WTC11 (cell line): ENCODE results near the gene COBL. TPM values are rescaled to one million over a fixed set of nuclear protein-coding genes. Genes with fewer than 3 reads are reported as not detected.

Experiments used
- ATAC-seq: fragments of 200-7000 bp; cut with Tn5 transposase; 2 replicates; pipeline ENCODE4 v1.10.0; 2021; ENCODE audit warnings: mild to moderate bottlenecking, moderate library complexity
- CTCF ChIA-PET: fragments of 300-600 bp; sonication (Branson Sonifier 250); formaldehyde crosslinking; loops from one replicate; lab custom pipeline; 2021; ENCODE audit warnings: antibody characterized with exemption; lab: Charles Lee
- POLR2A ChIA-PET: fragments of 350-600 bp; sonication (Branson Sonifier 250); formaldehyde crosslinking; loops from one replicate; lab custom pipeline; 2021; ENCODE audit warnings: antibody characterized with exemption; lab: Charles Lee
- DNase-seq: peaks from one replicate; pipeline ENCODE4 v3.0.0; 2021; ENCODE audit warnings: low spot score
- H3K27ac Mint-ChIP-seq: 2 replicates; pipeline ENCODE4 v1.8.0; 2021; ENCODE audit warnings: mixed read lengths
- H3K27me3 Mint-ChIP-seq: 2 replicates; pipeline ENCODE4 v1.8.0; 2021; ENCODE audit warnings: low read depth, mild to moderate bottlenecking, moderate library complexity, mixed read lengths
- H3K36me3 Mint-ChIP-seq: 2 replicates; pipeline ENCODE4 v1.8.0; 2021; ENCODE audit warnings: mixed read lengths
- H3K4me1 Mint-ChIP-seq: 2 replicates; pipeline ENCODE4 v1.8.0; 2022; ENCODE audit warnings: mixed read lengths
- H3K4me3 Mint-ChIP-seq: 2 replicates; pipeline ENCODE4 v1.8.0; 2021; ENCODE audit warnings: mild to moderate bottlenecking, moderate library complexity, mixed read lengths
- H3K9me3 Mint-ChIP-seq: 2 replicates; pipeline ENCODE4 v1.8.0; 2021; ENCODE audit warnings: mixed read lengths
- ARID4B ChIP-seq: sonication (generic); formaldehyde crosslinking; IDR thresholded peaks from 2 replicates; pipeline ENCODE4 v1.8.0; 2023; ENCODE audit warnings: missing genetic modification reagents, mild to moderate bottlenecking, borderline replicate concordance
- ATF2 ChIP-seq: sonication (generic); formaldehyde crosslinking; IDR thresholded peaks from 2 replicates; pipeline ENCODE4 v1.8.1; 2022; ENCODE audit warnings: low read depth, missing genetic modification reagents, borderline replicate concordance
- CREB1 ChIP-seq: sonication (generic); formaldehyde crosslinking; IDR thresholded peaks from 2 replicates; pipeline ENCODE4 v1.8.0; 2023; ENCODE audit warnings: mild to moderate bottlenecking, missing genetic modification reagents
- FOXP1 ChIP-seq: sonication (generic); formaldehyde crosslinking; IDR thresholded peaks from 2 replicates; pipeline ENCODE4 v1.8.0; 2022; ENCODE audit warnings: missing genetic modification reagents, mild to moderate bottlenecking, moderate library complexity, borderline replicate concordance
- IRF2 ChIP-seq: sonication (generic); formaldehyde crosslinking; IDR thresholded peaks from 2 replicates; pipeline ENCODE4 v1.8.0; 2022; ENCODE audit warnings: low read depth, missing genetic modification reagents, borderline replicate concordance
- KAT7 ChIP-seq: sonication (generic); formaldehyde crosslinking; IDR thresholded peaks from 2 replicates; pipeline ENCODE4 v1.8.1; 2023; ENCODE audit warnings: missing genetic modification reagents, mild to moderate bottlenecking, borderline replicate concordance
- MXD4 ChIP-seq: fragments of 250-450 bp; sonication (Bioruptor Pico); IDR thresholded peaks from 2 replicates; pipeline ENCODE4 v1.8.0; 2021; ENCODE audit warnings: mild to moderate bottlenecking, moderate library complexity, borderline replicate concordance
- NR2C2 ChIP-seq: sonication (generic); formaldehyde crosslinking; IDR thresholded peaks from 2 replicates; pipeline ENCODE4 v1.8.0; 2022; ENCODE audit warnings: mild to moderate bottlenecking, missing genetic modification reagents
- TP53 ChIP-seq: sonication (generic); formaldehyde crosslinking; IDR thresholded peaks from 2 replicates; pipeline ENCODE4 v1.8.1; 2023; ENCODE audit warnings: mild to moderate bottlenecking, missing genetic modification reagents
- USF2 ChIP-seq: sonication (generic); formaldehyde crosslinking; IDR thresholded peaks from 2 replicates; pipeline ENCODE4 v1.8.1; 2023; ENCODE audit warnings: mild to moderate bottlenecking, missing genetic modification reagents, moderate library complexity
- ZBTB43 ChIP-seq: sonication (generic); formaldehyde crosslinking; IDR thresholded peaks from 2 replicates; pipeline ENCODE4 v1.8.1; 2023; ENCODE audit warnings: mild to moderate bottlenecking, missing genetic modification reagents
- ZNF396 ChIP-seq: fragments of 250-450 bp; sonication (Bioruptor Pico); IDR thresholded peaks from 2 replicates; pipeline ENCODE4 v1.8.0; 2021; ENCODE audit warnings: mild to moderate bottlenecking, moderate library complexity, borderline replicate concordance
- ZNF425 ChIP-seq: fragments of 250-450 bp; sonication (Bioruptor Pico); conservative IDR thresholded peaks from 2 replicates; pipeline ENCODE4 v1.9.0; 2021; ENCODE audit warnings: mild to moderate bottlenecking
- ZNF671 ChIP-seq: fragments of 250-450 bp; sonication (Bioruptor Pico); IDR thresholded peaks from 2 replicates; pipeline ENCODE4 v1.8.0; 2021; ENCODE audit warnings: mild to moderate bottlenecking
- total RNA-seq: library from RNA; stranded (reverse); gene quantifications from 3 replicates; pipeline ENCODE4 v1.2.3, GENCODE V29; 2021

COBL gene
- total RNA-seq, 1 experiment from 2014 or later = 36.5 TPM

- Mint-ChIP-seq H3K36me3 (peaks cover under 1% of the 10 kb centered on the region; the same call in 1 of the 2 replicates), H3K9me3 (peaks cover 5% of the 10 kb centered on the region), H3K4me3 (no peak overlapping the region), H3K27ac (no peak overlapping the region), H3K4me1 (peaks cover 64% of the 10 kb centered on the region), H3K27me3 (peaks cover 8% of the 10 kb centered on the region; the same call in 1 of the 2 replicates)
- TF ChIP-seq FOXP1 (CRISPR knock-in tag) (no peak), ZBTB43 (CRISPR knock-in tag) (no peak), IRF2 (CRISPR knock-in tag) (no peak), TP53 (CRISPR knock-in tag) (no peak), ZNF396 (CRISPR knock-in tag) (no peak), ZNF671 (CRISPR knock-in tag) (no peak), ARID4B (CRISPR knock-in tag) (no peak), USF2 (no peak), KAT7 (no peak), ZNF425 (CRISPR knock-in tag) (no peak)
- DNase-seq = no peak
- CTCF ChIA-PET = interaction anchor here (4.5 kb wide), 1 partner anchor 15 kb away, joined by 25 read pairs; no protein-coding TSS in a partner anchor
- no peak for ATAC-seq
- POLR2A ChIA-PET = no interaction called here
Observed at GRCh38 chr7:50985096-50985495, 331.5 kb downstream of the COBL start.

- no peak for DNase-seq
- no peak for ATAC-seq
- Mint-ChIP-seq H3K27me3 (peaks cover 8% of the 10 kb centered on the region; the same call in 1 of the 2 replicates), H3K4me3 (peak overlapping the region; percentile 24; the same call in 1 of the 2 replicates), H3K9me3 (peaks cover 10% of the 10 kb centered on the region), H3K4me1 (peaks cover 60% of the 10 kb centered on the region), H3K27ac (peak overlapping the region; percentile 55; the same call in 1 of the 2 replicates), H3K36me3 (no peaks in the 10 kb centered on the region)
- CTCF ChIA-PET = interaction anchor here (1.3 to 4.5 kb wide), 2 partner anchors 16 to 157 kb away, joined by 4 to 25 read pairs; no protein-coding TSS in a partner anchor
- POLR2A ChIA-PET = interaction anchor here (0.6 kb wide), 1 partner anchor 157 kb away, joined by 5 read pairs; no protein-coding TSS in a partner anchor
- TF ChIP-seq NR2C2 (no peak), ZNF671 (CRISPR knock-in tag) (no peak), MXD4 (CRISPR knock-in tag) (no peak), CREB1 (CRISPR knock-in tag) (no peak), ATF2 (CRISPR knock-in tag) (no peak)
Observed at GRCh38 chr7:50983850-50984249, 332.8 kb downstream of the COBL start.
